IPS-NIHi7 (cell line): Measurements from ENCODE around the gene IKBKE.
A peak's percentile ranks its signal among the peaks of the same experiment; 100 is the strongest.

Experiments used
- DNase-seq: peaks from one replicate; pipeline ENCODE4 v3.0.0; 2012; ENCODE audit warnings: mixed read lengths; ENCODE audit errors: extremely low spot score

The IKBKE gene

GRCh38 chr1:206455289-206455665 lies 15.0 kb upstream of the IKBKE start:
- DNase-seq, result no peak

DNA sequence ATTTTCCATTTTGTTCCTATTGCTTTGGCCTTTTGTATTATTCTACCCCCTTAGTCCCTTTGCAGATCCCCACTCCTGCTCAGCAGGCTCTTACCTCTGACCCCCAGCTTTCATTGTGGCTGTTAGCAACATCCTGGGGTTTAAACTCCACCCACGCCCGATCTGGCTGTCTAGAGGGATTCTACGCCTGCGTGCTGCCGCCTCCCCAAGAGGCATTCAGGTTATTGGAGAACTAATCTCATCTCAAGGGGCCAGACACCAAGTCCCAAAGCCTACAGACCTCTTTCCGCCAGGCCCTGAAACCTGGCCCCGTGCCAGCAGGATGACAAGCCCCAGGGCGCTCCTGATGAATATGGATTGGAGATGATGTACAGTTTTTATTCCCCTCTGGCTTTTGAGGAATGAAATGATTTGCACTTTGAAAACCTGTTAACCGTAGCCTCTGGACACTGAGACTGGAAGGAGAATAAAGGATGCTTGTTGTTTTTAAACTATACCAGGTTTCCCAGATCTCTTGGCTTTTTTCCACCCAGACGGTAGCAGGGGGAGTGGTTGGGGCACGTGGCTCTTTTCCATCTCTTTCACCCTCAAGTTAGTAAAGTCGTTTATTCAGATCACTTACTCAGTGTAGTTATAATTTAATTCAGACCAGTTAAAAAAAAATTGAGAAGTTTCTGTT lies 14.5 kb upstream of the IKBKE start:
- no peak for DNase-seq

DNA sequence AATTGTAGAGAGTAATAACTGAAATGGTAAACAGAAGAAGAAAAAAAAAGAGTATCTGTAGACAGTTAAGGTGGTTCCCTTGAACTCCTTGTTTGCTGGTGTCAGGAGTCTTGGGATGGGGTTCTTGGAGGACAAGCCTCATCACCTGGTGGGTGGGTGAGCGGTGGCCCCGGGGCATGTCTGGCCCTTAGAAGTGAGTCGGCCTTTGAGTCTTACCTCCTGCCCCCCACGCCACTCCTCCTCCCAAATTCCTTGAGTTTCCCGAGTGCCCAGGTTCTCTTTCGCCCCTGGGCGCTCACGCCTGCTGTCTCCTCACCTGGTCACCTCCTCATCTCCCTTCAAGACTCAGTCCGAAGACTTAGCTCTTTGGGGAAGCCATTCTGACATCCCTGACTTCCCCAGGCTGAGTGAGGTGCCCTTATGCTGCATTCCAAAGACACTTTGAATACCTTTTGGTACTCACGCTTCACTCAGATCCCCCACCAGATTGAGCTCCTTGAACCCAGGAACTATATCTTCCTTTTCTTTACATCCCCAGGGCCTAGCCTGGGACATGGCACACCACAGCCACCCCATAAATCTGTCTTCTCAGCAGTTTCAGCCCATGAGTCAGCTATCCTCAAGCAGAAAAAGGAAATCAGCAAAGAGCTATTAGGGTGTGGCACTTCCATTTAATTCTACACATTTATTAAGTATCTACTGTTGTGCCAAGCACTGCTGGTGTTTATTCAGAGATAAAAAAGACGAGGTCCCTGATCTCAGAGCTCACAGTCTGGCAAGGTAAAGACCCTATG lies 13.5 kb upstream of the IKBKE start:
- DNase-seq, result no peak

DNA sequence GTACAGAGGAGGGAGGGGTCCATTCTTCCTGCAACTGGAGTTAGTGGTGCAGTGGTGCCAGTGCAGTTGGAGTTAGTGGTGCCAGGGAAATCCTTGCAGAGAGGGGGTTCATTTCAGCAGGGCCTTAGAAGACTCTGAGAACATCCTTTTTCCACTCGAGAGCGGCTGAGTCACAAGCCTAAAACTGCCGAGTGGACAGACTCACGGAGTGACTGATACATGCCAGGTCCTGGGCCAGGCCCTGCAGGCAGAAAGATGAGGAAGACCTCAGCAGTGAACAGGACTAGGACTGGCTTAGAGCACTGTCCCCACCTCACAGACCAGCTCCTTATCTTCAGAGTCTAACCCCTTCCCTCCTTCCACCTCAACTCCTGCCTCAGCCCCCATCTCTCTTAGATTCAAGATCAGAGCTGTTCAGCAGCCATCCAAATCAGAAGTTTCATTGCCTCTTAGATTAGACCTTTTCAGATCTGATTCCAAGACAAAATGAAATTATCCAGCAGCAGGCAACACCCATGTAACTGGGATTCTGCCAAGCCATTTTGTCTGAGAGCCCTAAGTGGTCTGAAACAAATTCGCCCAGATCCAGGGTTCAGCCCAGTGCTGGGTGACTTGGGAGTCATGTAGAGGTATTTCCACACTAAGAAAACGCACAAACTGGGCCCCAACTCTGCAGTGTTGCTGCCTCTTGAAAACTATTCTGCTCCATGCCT lies 12.7 kb upstream of the IKBKE start:
- DNase-seq, result no peak

GRCh38 chr1:206459703-206460102 lies 10.6 kb upstream of the IKBKE start:
- DNase-seq, result no peak

DNA sequence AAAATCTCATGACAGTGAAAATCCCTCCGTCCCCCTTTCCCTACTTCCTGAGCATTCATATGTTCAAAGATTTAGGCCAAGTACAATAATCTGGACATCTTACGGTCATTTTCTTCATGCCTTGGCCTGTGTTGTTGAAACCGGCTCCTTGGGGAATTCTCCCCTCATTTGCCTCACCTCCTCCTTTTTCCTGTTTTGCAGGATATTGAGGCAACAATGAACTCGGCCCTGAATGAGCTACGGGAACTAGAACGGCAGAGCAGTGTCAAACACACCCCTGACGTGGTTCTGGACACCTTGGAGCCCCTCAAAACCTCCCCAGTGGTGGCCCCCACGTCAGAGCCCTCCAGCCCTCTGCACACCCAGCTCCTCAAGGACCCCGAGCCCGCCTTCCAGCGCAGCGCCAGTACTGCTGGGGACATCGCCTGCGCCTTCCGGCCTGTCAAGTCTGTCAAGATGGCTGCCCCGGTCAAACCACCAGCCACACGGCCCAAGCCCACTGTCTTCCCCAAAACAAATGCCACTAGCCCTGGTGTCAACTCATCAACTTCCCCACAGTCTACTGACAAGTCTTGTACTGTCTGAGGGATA lies 9.3 kb upstream of the IKBKE start:
- DNase-seq, result no peak

- DNase-seq, result peak; percentile 74
Measured at GRCh38 chr1:206461602-206462455, 8.4 kb upstream of the IKBKE start.

DNA sequence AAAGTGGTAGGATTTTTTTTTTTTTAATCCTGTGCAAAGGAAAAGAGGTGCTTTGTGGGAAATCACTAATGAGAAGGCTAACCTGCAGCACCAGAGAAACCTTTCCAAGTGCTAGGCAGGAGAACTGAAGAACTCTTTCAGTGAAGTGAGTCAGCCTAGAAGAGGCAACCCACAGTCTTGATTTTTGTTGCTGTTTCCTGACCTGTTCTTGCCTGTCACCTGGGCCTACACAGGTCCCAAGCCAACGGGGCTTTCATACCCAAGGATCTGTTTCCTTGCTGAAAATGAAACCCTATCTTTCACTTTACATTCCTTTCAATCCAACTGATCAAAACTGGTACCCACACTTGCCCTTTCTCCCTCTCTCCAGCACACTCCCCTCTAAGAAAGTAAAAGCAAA lies 7.1 kb upstream of the IKBKE start:
- DNase-seq, result no peak

DNA sequence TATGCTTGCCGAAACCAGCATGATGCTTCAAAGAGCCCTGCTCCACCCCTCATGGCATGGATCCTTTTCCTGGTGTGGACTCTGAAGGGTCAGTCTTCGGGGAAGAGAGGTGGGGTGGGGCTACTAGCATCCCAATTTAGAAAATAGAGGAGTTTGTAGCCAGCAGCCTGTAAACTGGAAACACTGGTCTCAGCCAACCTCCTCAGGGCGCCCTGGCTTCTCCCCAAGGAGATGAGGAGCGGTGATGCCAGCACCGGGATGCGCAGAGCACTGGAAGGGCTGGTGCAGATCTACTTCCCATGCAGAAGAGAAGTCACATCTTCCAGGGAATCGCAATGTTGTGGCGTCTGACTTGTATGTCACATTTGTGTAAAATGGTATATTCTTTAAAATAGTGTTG lies 6.4 kb upstream of the IKBKE start:
- no peak for DNase-seq

DNA sequence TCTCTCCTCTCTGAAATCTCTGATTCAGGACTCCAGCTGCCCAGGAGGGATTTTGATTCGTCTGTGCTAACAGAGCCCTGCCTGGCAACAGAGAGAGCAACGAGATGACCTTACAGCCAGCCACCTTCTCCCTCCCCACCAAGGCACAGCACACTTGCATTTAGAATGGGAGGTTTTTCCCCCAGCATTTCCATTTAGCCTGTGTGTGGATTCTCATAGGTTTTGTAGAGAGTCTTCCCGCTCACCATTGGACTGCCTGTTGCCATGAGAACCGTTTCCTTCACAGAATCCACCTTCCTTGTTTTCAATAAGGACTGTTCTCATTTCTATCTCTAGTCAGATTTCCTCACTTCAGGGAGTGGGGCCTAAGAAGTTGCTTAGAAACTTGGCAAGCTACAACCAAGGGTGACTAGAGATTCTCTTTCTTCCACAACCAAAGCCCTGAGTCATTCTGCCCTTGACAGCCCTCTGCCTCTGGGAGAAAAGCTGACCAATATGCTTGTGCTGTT lies 5.8 kb upstream of the IKBKE start:
- no peak for DNase-seq

- no peak for DNase-seq
Measured at GRCh38 chr1:206465951-206466350, 4.3 kb upstream of the IKBKE start.

- no peak for DNase-seq
Measured at GRCh38 chr1:206466840-206467649, 3.2 kb upstream of the IKBKE start.

DNA sequence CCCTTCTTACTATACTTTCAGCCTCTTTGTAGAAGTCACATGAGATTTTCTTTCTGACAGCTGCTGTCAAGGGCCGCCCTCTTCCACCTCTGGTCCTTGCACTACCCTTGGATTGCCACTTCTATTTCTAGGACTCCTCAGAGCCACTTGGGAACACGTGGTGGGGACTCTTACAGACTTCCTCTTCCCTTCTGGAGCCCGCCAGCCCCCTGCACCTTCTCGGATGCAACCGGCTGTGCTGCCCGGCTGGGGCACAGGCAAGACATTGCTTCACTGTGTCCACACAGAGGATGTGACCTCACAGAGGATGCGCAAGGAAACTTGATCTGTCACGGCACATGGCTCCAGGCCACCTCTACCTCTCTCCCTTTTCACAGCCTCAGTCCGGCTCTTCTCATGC lies 2.4 kb upstream of the IKBKE start:
- no peak for DNase-seq

DNA sequence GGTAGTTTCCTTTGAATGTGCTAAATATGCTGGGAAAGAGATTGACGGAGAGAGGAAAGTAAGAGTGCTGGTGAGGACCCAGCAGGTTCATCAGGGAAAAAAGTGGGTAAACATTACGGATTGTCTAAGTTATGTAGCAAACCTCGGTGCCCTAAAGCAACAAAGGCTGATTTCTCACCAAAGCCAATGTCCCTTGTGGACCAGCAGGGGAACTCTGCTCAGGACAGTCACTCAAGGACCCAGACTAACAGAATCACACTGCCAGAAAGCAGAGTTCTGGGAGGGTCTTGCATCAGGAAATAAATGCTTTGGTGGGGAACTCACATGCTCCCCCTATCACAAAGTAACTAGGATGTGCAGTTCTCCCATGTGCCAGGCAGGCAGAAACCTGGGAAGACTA lies 1.7 kb upstream of the IKBKE start:
- no peak for DNase-seq

DNA sequence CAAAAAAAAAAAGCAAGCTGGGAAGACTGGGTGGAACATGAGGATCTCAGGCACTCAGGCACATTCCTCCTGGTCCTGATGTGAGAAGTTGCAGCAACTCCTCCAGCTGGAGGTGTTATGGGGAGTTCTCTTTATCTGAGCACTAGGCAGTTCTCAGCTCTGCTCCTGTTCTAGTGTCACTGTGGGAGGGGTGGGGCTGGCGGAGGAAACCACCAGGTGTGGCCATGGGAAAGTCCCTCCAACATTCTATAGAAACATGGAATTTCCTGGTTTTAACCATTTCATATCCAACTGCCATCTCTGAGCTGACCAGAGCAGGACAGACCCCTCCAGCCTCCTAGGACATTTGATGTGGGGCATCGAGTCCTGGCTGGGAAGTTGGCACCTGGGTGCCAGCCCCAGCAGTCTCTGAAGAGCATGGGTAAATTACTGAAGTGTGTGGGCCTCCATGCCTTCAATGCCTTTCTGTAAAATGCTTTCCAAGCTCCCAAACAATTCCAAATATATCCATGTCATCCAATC lies 804 bp upstream of the IKBKE start:
- DNase-seq, result no peak

- DNase-seq, result peak; percentile 73
Measured at GRCh38 chr1:206470692-206471414, 577 bp downstream of the IKBKE start.

- no peak for DNase-seq
Measured at GRCh38 chr1:206471415-206471801, 1.1 kb downstream of the IKBKE start.

DNA sequence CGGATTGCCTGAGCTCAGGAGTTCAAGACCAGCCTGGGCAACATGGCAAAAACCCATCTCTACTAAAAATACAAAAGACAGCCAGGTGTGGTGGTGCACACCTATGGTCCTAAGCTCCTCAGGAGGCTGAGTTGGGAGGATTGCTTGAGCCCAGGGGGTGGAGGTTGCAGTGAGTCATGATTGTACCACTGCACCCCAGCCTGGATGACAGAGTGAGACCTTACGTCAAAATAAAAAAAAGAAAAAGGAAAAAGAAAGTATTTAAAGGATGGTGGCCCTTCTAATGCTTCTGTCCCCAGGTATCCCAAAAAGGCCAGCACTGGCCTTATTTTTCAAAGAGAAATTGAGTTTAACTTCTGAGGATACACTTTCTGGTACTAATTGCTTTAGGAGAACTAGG lies 1.7 kb downstream of the IKBKE start:
- DNase-seq, result no peak

GRCh38 chr1:206472454-206472853 lies 2.2 kb downstream of the IKBKE start:
- peak; percentile 72 for DNase-seq

DNA sequence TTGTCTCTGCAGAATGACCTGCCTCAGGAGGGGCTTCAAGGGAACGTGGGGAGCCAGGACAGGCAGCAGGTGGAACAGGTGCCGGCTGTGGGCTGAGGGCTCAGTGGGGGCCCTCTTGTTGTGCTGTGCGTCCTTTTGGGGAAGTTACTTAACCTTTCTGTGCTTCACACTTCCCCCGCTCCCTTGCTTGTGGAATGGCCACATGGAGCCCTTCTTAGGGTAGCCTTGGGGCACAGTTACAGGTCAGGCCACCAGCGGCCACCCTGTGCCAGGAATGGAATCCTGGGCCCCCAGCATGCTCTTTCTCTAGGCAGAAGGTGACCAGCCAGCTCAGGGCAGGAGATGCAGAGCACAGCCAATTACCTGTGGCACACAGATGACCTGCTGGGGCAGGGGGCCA lies 2.6 kb downstream of the IKBKE start:
- DNase-seq, result no peak
